ENCODE results near the gene NT5DC2. TPM values are rescaled to one million over a fixed set of nuclear protein-coding genes. Genes with fewer than 3 reads are reported as not detected.

NT5DC2 gene
- total RNA-seq, 1 donor from 2014 or later = 192 TPM

DNA sequence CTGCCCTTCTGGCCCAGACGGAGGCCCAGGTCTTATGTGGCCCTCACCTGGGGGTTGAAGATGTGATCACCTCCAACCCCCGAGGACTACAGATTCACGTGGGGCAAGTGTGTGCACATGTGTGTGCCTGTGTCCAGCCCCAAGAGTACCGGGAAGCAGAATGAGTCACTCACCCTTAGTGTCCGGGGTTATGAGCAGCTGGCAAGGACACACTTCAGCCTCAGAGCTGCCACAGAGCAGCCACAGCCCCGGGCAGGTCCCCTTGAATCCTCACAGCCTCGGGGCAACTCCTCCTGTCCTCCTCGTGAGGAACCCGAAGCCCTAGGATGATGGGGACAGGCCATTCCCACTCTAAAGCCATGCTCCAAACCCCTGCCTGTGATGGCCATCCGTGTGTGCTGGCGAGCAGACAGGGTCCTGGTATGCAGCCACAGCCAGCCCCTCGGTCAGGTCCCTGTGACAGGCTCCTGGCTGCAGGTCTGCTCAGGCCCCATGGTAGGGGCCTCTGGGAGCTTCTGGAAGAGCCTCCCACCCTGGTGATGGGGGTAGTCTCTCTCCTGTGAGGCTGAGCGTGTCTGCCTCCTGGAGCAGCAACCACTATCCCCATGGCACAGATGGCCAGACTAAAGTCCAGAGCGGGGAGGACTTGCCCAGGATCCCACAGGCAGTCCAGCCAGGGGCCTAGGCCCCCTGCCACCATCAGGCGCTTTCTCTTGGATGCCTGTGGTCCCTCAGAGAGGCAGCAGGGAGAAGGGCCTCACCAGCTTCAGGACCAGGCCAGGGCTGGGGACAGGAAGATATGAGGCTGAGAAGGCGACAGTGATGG, 37.7 kb downstream of the NT5DC2 start:
- no peak for DNase-seq (ENCODE audit: low read depth)
- Histone ChIP-seq H3K36me3 (ENCODE audit: control insufficient read depth, insufficient read depth, low read length) (peaks cover 2% of the 10 kb centered on the region), H3K27me3 (ENCODE audit: control insufficient read depth, insufficient read depth, low read length) (no peaks in the 10 kb centered on the region), H3K4me3 (ENCODE audit: low read depth, low read length) (no peak overlapping the region)
- TF ChIP-seq, protein P1, sequence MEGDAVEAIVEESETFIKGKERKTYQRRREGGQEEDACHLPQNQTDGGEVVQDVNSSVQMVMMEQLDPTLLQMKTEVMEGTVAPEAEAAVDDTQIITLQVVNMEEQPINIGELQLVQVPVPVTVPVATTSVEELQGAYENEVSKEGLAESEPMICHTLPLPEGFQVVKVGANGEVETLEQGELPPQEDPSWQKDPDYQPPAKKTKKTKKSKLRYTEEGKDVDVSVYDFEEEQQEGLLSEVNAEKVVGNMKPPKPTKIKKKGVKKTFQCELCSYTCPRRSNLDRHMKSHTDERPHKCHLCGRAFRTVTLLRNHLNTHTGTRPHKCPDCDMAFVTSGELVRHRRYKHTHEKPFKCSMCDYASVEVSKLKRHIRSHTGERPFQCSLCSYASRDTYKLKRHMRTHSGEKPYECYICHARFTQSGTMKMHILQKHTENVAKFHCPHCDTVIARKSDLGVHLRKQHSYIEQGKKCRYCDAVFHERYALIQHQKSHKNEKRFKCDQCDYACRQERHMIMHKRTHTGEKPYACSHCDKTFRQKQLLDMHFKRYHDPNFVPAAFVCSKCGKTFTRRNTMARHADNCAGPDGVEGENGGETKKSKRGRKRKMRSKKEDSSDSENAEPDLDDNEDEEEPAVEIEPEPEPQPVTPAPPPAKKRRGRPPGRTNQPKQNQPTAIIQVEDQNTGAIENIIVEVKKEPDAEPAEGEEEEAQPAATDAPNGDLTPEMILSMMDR (IDR thresholded peaks at IDR 0.05; ENCODE audit: insufficient read depth, low read length, poor library complexity, severe bottlenecking) = no peak

DNA sequence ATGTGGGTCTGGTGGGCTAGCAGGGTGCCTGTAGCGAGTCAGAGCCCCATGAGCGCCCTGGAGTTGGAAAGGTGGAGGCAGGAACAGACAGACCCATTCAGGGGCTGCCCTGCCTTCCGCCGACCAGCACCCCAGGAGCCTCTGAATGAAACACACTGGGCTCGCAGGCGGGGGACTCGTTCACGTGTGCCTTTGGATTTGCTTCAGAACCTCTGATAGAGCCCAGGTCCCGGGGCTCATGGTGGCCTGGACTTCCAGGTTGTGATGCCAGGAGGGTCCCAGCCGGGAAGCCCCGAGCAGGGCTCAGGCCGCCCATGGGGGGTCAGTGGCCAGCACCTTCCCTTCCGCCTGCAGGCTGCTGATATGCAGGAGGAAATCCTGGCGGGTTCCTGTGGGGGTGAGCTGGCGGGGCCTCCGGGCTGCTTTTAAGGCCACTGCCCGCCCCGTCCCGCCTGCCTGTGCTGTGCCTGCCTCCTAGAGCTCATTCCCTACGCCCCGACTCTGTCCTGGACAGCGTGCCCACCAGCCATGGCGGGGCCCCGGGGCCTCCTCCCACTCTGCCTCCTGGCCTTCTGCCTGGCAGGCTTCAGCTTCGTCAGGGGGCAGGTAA, 38.7 kb downstream of the NT5DC2 start, which contains the start of gene STAB1:
TSS of gene STAB1 (plus strand) at position 453 of the 610 bp plus-strand sequence. CDS start at position 529, 76 bp downstream.
- Histone ChIP-seq H3K27me3 (ENCODE audit: control insufficient read depth, insufficient read depth, low read length) (no peaks in the 10 kb centered on the region), H3K4me3 (ENCODE audit: low read depth, low read length) (no peak within 1 kb of the TSS), H3K36me3 (ENCODE audit: control insufficient read depth, insufficient read depth, low read length) (peaks cover 2% of the 10 kb centered on the region)
- DNase-seq (ENCODE audit: low read depth) = no peak
- TF ChIP-seq, protein P1 (IDR thresholded peaks at IDR 0.05; ENCODE audit: insufficient read depth, low read length, poor library complexity, severe bottlenecking) = no peak

DNA sequence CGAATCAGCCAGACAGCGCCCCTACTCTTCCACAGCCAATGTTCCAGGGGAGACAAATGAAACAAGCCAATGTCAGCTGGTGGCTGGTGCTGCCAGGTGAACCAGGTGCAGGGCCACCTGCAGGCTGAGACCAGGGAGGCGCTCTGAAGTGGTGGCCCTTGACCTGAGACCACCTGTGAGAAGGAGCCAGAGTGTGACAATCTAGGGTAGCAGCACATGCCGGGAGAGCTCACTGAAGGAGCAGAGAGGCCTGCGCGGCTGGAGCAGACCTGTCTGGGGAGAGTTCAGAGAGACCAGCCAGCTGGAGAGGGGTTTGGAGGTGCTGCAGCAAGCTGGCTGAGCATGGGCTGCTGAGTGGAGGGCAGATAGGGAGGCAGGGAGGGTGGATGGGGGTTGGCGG, 39.2 kb downstream of the NT5DC2 start:
- DNase-seq (ENCODE audit: low read depth) = no peak
- Histone ChIP-seq H3K27me3 (ENCODE audit: control insufficient read depth, insufficient read depth, low read length) (no peaks in the 10 kb centered on the region), H3K4me3 (ENCODE audit: low read depth, low read length) (no peak overlapping the region), H3K36me3 (ENCODE audit: control insufficient read depth, insufficient read depth, low read length) (peaks cover 2% of the 10 kb centered on the region)
- TF ChIP-seq, protein P1 (IDR thresholded peaks at IDR 0.05; ENCODE audit: insufficient read depth, low read length, poor library complexity, severe bottlenecking) = no peak

DNA sequence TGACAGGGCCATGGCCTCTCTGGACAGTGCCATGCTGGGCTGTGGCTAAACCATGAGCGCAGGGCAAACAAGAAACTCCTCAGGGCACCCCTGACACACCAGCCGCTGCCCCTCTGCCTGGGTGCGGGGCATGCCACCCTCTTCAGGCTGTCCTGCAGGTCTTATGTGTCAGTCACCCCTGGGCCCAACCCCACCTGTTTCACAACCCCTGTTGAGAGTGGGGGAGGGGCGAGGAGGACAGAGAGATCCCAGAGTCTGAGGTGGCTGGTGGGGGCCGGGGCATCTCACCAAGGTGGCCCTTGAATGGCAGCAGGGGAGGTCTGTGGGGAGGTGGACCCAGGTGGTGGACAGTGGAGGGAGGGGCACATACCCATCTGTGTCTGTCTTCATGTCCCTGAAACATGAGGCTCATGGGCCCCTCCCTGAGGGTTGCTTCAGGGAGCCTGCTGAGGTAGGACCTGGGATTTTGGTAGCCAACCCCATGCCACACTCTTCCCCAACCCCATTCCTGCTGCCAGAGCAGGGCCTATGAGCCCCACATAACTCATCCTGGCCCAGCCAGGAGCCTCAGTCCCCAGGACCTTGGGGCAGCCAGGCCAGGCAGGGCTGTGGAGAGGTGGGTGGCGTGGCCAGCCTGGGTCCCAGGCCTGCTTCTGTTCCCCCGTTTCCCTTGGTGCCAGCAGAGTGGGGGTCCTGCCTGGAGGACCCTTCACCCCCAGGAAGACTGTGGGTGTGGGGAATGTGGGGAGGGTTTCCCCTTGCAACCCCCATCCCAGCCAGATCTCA, 40.2 kb downstream of the NT5DC2 start:
- TF ChIP-seq, protein P1 (IDR thresholded peaks at IDR 0.05; ENCODE audit: insufficient read depth, low read length, poor library complexity, severe bottlenecking) = no peak
- H3K36me3 ChIP-seq (ENCODE audit: control insufficient read depth, insufficient read depth, low read length) = peaks cover 2% of the 10 kb centered on the region
- no peak for DNase-seq (ENCODE audit: low read depth)
- no peaks in the 10 kb centered on the region for H3K27me3 ChIP-seq (ENCODE audit: control insufficient read depth, insufficient read depth, low read length)
- H3K4me3 ChIP-seq (ENCODE audit: low read depth, low read length) = no peak overlapping the region

DNA sequence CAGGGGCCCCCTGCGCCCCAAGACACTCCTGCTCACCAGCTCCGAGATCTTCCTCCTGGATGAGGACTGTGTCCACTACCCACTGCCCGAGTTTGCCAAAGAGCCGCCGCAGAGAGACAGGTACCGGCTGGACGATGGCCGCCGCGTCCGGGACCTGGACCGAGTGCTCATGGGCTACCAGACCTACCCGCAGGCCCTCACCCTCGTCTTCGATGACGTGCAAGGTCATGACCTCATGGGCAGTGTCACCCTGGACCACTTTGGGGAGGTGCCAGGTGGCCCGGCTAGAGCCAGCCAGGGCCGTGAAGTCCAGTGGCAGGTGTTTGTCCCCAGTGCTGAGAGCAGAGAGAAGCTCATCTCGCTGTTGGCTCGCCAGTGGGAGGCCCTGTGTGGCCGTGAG, 41.6 kb downstream of the NT5DC2 start:
- peaks cover 2% of the 10 kb centered on the region for H3K36me3 ChIP-seq (ENCODE audit: control insufficient read depth, insufficient read depth, low read length)

More for the DNA sequence above, 41.6 kb downstream of the NT5DC2 start:
- TF ChIP-seq, protein P1 (IDR thresholded peaks at IDR 0.05; ENCODE audit: insufficient read depth, low read length, poor library complexity, severe bottlenecking) = no peak
- Histone ChIP-seq H3K27me3 (ENCODE audit: control insufficient read depth, insufficient read depth, low read length) (no peaks in the 10 kb centered on the region), H3K4me3 (ENCODE audit: low read depth, low read length) (no peak overlapping the region)
- DNase-seq (ENCODE audit: low read depth) = no peak
